Measurements from ENCODE around the gene AOAH. TPM values are rescaled to one million over a fixed set of nuclear protein-coding genes. Genes with fewer than 3 reads are reported as not detected.

The AOAH gene
- total and polyA plus RNA-seq, 2 of the 4 experiments (the other 2 are of a cell fraction): not detected

- no peaks in the 10 kb centered on the region for H4K20me1 ChIP-seq (ENCODE audit: insufficient read depth, low read length)
- no peak overlapping the region for H3K4me3 ChIP-seq (ENCODE audit: insufficient read depth, low read depth, low read length)
- H3K27ac ChIP-seq (ENCODE audit: insufficient read depth, low read length): no peak overlapping the region
- no peak overlapping the region for H3K56ac ChIP-seq (ENCODE audit: extremely low read depth, insufficient read depth, low read length)
- H4K8ac ChIP-seq (ENCODE audit: low read depth in 2 of 2, low read length in 2 of 2): no peak overlapping the region
- no peak overlapping the region for H3K23ac ChIP-seq (ENCODE audit: low read depth, low read length)
- no peaks in the 10 kb centered on the region for H3K4me1 ChIP-seq (ENCODE audit: control insufficient read depth, insufficient read depth, low read length)
- ATAC-seq (ENCODE audit: low read depth) (peak; percentile 98), DNase-seq (peak; percentile 62)
- no peak overlapping the region for H2AK5ac ChIP-seq (ENCODE audit: low read depth, low read length)
- TF ChIP-seq BHLHE40 (IDR thresholded peaks at IDR 0.05; ENCODE audit: low read depth, low read length): no peak
- no peak for TF ChIP-seq CHD1 (IDR thresholded peaks at IDR 0.05; ENCODE audit: low read depth, low read length)
- TF ChIP-seq SMC3 (IDR thresholded peaks at IDR 0.05; ENCODE audit: low read depth, low read length): peak; percentile 95
- no peak for TF ChIP-seq MAFK (IDR thresholded peaks at IDR 0.05; ENCODE audit: low read depth, low read length)
- TF ChIP-seq RCOR1 (IDR thresholded peaks at IDR 0.05; ENCODE audit: insufficient replicate concordance, low read length): no peak
- TF ChIP-seq POLR2A (IDR thresholded peaks at IDR 0.05; ENCODE audit: low read depth, low read length): 0 out of 2 replicates have a peak, but pooled peaks have one; percentile 33
- no peak for TF ChIP-seq MXI1 (IDR thresholded peaks at IDR 0.05; ENCODE audit: borderline replicate concordance, low read depth, low read length)
- no peak for TF ChIP-seq FOS (IDR thresholded peaks at IDR 0.05; ENCODE audit: low read depth, low read length)
- TF ChIP-seq, protein P1, sequence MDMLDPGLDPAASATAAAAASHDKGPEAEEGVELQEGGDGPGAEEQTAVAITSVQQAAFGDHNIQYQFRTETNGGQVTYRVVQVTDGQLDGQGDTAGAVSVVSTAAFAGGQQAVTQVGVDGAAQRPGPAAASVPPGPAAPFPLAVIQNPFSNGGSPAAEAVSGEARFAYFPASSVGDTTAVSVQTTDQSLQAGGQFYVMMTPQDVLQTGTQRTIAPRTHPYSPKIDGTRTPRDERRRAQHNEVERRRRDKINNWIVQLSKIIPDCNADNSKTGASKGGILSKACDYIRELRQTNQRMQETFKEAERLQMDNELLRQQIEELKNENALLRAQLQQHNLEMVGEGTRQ (IDR thresholded peaks at IDR 0.05; ENCODE audit: low read depth, low read length): no peak
- peak; percentile 93 for TF ChIP-seq RAD21 (IDR thresholded peaks at IDR 0.05; ENCODE audit: low read length)
- no peak for TF ChIP-seq NFE2L2 (IDR thresholded peaks at IDR 0.05; ENCODE audit: low read depth, low read length)
- TF ChIP-seq, protein P2, sequence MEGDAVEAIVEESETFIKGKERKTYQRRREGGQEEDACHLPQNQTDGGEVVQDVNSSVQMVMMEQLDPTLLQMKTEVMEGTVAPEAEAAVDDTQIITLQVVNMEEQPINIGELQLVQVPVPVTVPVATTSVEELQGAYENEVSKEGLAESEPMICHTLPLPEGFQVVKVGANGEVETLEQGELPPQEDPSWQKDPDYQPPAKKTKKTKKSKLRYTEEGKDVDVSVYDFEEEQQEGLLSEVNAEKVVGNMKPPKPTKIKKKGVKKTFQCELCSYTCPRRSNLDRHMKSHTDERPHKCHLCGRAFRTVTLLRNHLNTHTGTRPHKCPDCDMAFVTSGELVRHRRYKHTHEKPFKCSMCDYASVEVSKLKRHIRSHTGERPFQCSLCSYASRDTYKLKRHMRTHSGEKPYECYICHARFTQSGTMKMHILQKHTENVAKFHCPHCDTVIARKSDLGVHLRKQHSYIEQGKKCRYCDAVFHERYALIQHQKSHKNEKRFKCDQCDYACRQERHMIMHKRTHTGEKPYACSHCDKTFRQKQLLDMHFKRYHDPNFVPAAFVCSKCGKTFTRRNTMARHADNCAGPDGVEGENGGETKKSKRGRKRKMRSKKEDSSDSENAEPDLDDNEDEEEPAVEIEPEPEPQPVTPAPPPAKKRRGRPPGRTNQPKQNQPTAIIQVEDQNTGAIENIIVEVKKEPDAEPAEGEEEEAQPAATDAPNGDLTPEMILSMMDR (conservative IDR thresholded peaks at IDR 0.05; ENCODE audit: low read depth, low read length): peak; percentile 92
- POLR2A ChIA-PET (ENCODE audit: unreplicated experiment): no interaction called here
- no peak overlapping the region for H2BK5ac ChIP-seq (ENCODE audit: low read depth, low read length, poor library complexity, severe bottlenecking)
- H4K91ac ChIP-seq (ENCODE audit: insufficient read depth, low read depth, low read length): no peak overlapping the region
- 91% methylated on average over 11 of the region's 17 CpGs; no CpG with 5 or more reads in 1 of the 2 experiments for WGBS, 2 experiments (ENCODE audit: extremely low coverage in 2 of 2, insufficient read length in 1 of 2)
- in situ Hi-C loops (cut with MboI; ENCODE audit: low sequenced_read_pairs) (loop anchor here (5.0 kb wide), 1 partner anchor 184 kb away; no protein-coding TSS in a partner anchor), dilution Hi-C loops (cut with HindIII; ENCODE audit: low sequenced_read_pairs, unreplicated experiment) (no loop called here), intact Hi-C loops (cut with micrococcal nuclease) (loop anchor here (1.0 to 5.0 kb wide), 4 partner anchors 184 to 528 kb away; no protein-coding TSS in a partner anchor)
- H2BK120ac ChIP-seq (ENCODE audit: low read depth, low read length): no peak overlapping the region
- no peak overlapping the region for H2BK15ac ChIP-seq (ENCODE audit: low read depth, low read length)
- no peak overlapping the region for H3K14ac ChIP-seq (replicated peaks; ENCODE audit: low read depth, low read length)
- H3K27me3 ChIP-seq (ENCODE audit: control insufficient read depth, insufficient read depth, low read length): peaks cover 10% of the 10 kb centered on the region
- no peaks in the 10 kb centered on the region for H3K9me1 ChIP-seq (ENCODE audit: insufficient read depth, low read length)
- H3K4ac ChIP-seq (ENCODE audit: low read depth, low read length): no peak overlapping the region
- no peak overlapping the region for H3K4me2 ChIP-seq (ENCODE audit: low read depth, low read length)
- no peak overlapping the region for H3K18ac ChIP-seq (ENCODE audit: low read depth, low read length)
- no peaks in the 10 kb centered on the region for H3K36me3 ChIP-seq (ENCODE audit: control insufficient read depth, insufficient read depth, low read length)
- CTCF ChIA-PET: interaction anchor here (0.6 to 4.3 kb wide), 17 partner anchors 10 to 1164 kb away, joined by 3 to 55 read pairs (median 4); no protein-coding TSS in a partner anchor
- no peak overlapping the region for H3K9ac ChIP-seq (ENCODE audit: low read depth, low read length)
- no peak overlapping the region for H2AK9ac ChIP-seq (replicated peaks; ENCODE audit: low read depth, low read length, poor library complexity)
- H4K5ac ChIP-seq (ENCODE audit: low read depth, low read length): no peak overlapping the region
- BruUV-seq (replicated peaks): no TSS peak
- no peaks in the 10 kb centered on the region for H3K9me3 ChIP-seq (ENCODE audit: control insufficient read depth, insufficient read depth, low read length)
- H2BK20ac ChIP-seq (ENCODE audit: low read depth, low read length): no peak overlapping the region
- no peaks in the 10 kb centered on the region for H3K79me1 ChIP-seq (ENCODE audit: low read depth in 1 of 2, low read length in 2 of 2)
- H2AFZ ChIP-seq (replicated peaks; ENCODE audit: low read length, poor library complexity): peak overlapping the region; percentile 33
Observed at GRCh38 chr7:36670585-36671431, 53.5 kb downstream of the AOAH start.

All from IMR-90 (cell line).